H1 (cell line): ENCODE results near the gene UPP1. TPM values are rescaled to one million over a fixed set of nuclear protein-coding genes. Genes with fewer than 3 reads are reported as not detected.
A peak's percentile ranks its signal among the peaks of the same experiment; 100 is the strongest.

Experiments used
- CTCF ChIA-PET: fragments of 300-600 bp; sonication (Branson Sonifier 250); formaldehyde crosslinking; loops from one replicate; lab custom pipeline; 2021; ENCODE audit not compliant: partially characterized antibody; lab: Charles Lee
- POLR2A ChIA-PET: fragments of 300-600 bp; sonication (Branson Sonifier 250); formaldehyde crosslinking; loops from one replicate; lab custom pipeline; 2021; ENCODE audit warnings: inconsistent platforms; ENCODE audit not compliant: partially characterized antibody; lab: Charles Lee
- DNase-seq, 2 experiments: peaks; one replicate each; pipeline versions ENCODE4 v3.0.0 to v3.0.0-alpha.2; 2010 to 2022; ENCODE audit warnings: low spot score in 2 of 2, low read depth in 1 of 2, mixed read lengths in 1 of 2
- FAIRE-seq: peaks from 2 replicates; lab custom pipeline; 2011; peaks lifted over from hg19 to GRCh38; lab: Jason Lieb, UNC
- H2AFZ ChIP-seq: 2 replicates; pipeline ENCODE4 v1.8.1; 2012; ENCODE audit warnings: low read length, inconsistent platforms
- H2AK5ac ChIP-seq: 2 replicates; pipeline ENCODE4 v1.6.1; 2013; ENCODE audit warnings: low read depth, low read length
- H2BK120ac ChIP-seq: replicated peaks from 2 replicates; pipeline ENCODE3; 2013; ENCODE audit warnings: low read depth, low read length, inconsistent platforms
- H2BK12ac ChIP-seq: 2 replicates; pipeline ENCODE4 v1.6.1; 2013; ENCODE audit warnings: low read depth, low read length
- H2BK15ac ChIP-seq: 2 replicates; pipeline ENCODE4 v1.6.1; 2013; ENCODE audit warnings: low read length
- H2BK20ac ChIP-seq: 2 replicates; pipeline ENCODE4 v1.6.1; 2013; ENCODE audit warnings: low read length
- H2BK5ac ChIP-seq: 2 replicates; pipeline ENCODE4 v1.6.1; 2013; ENCODE audit warnings: low read depth, low read length
- H3K14ac ChIP-seq: 2 replicates; pipeline ENCODE4 v1.6.1; 2013; ENCODE audit warnings: inconsistent platforms; ENCODE audit not compliant: insufficient read length
- H3K18ac ChIP-seq: 2 replicates; pipeline ENCODE4 v1.6.1; 2013; ENCODE audit warnings: low read length; ENCODE audit errors: extremely low read depth
- H3K23ac ChIP-seq: 2 replicates; pipeline ENCODE4 v1.6.1; 2013; ENCODE audit warnings: inconsistent platforms; ENCODE audit not compliant: insufficient read length
- H3K23me2 ChIP-seq: 2 replicates; pipeline ENCODE4 v1.6.1; 2013; ENCODE audit warnings: low read depth, low read length
- H3K27ac ChIP-seq: 2 replicates; pipeline ENCODE4 v1.6.1; 2011; ENCODE audit warnings: low read depth, low read length, inconsistent platforms
- H3K27me3 ChIP-seq, 4 experiments: replicated peaks in 1 of 4; 1 replicate in 1 of 4; 2 replicates in 3 of 4; pipeline versions ENCODE4 v1.6.1 to v1.8.1; 2011 to 2013; ENCODE audit warnings: low read length in 3 of 4, mild to moderate bottlenecking in 3 of 4, inconsistent platforms in 2 of 4, mixed read lengths in 2 of 4, moderate library complexity in 1 of 4; ENCODE audit not compliant: control insufficient read depth in 3 of 4, insufficient read depth in 3 of 4; ENCODE audit errors: extremely low read depth in 1 of 4
- H3K36me3 ChIP-seq, 4 experiments: 2 replicates each; pipeline versions ENCODE4 v1.6.1 to v1.8.1; 2011 to 2013; ENCODE audit warnings: mild to moderate bottlenecking in 4 of 4, low read length in 3 of 4, moderate library complexity in 2 of 4, control low read depth in 1 of 4, inconsistent platforms in 1 of 4; ENCODE audit not compliant: insufficient read depth in 4 of 4, control insufficient read depth in 2 of 4
- H3K4ac ChIP-seq: replicated peaks from 2 replicates; pipeline ENCODE3; 2013; ENCODE audit warnings: low read length, low read depth, mixed read lengths, inconsistent platforms; ENCODE audit not compliant: insufficient read length
- H3K4me1 ChIP-seq, 4 experiments: replicated peaks in 1 of 4; 1 replicate in 1 of 4; 2 replicates in 3 of 4; pipeline versions ENCODE4 v1.6.1 to v1.8.1; 2011 to 2013; ENCODE audit warnings: low read length in 3 of 4, inconsistent platforms in 2 of 4, mixed read lengths in 1 of 4; ENCODE audit not compliant: insufficient read depth in 4 of 4, control insufficient read depth in 3 of 4
- H3K4me2 ChIP-seq, 2 experiments: 2 replicates each; pipeline versions ENCODE4 v1.6.1 to v1.8.1; 2011 to 2013; ENCODE audit warnings: low read depth in 2 of 2, low read length in 2 of 2, control low read depth in 1 of 2, inconsistent platforms in 1 of 2, mild to moderate bottlenecking in 1 of 2; ENCODE audit not compliant: insufficient read depth in 1 of 2
- H3K4me3 ChIP-seq, 4 experiments: fragments of 200-600, 300-600 bp in 1 of 4; sonication (generic), shearing (Covaris generic), sonication (Bioruptor Twin) in 1 of 4; 2 replicates each; pipeline versions ENCODE4 v1.5.1 to v1.8.1; 2011 to 2016; ENCODE audit warnings: low read length in 4 of 4, low read depth in 3 of 4, control low read depth in 2 of 4, inconsistent platforms in 2 of 4, mild to moderate bottlenecking in 2 of 4, mixed read lengths in 1 of 4, moderate library complexity in 1 of 4; ENCODE audit not compliant: insufficient read depth in 2 of 4; ENCODE audit errors: extremely low read depth in 1 of 4
- H3K56ac ChIP-seq: replicated peaks from 2 replicates; pipeline ENCODE3; 2013; ENCODE audit warnings: low read depth, mild to moderate bottlenecking, mixed read lengths, low read length, inconsistent platforms; ENCODE audit not compliant: insufficient read length
- H3K79me1 ChIP-seq: 2 replicates; pipeline ENCODE4 v1.6.1; 2013; ENCODE audit warnings: low read depth, low read length, control low read depth
- H3K79me2 ChIP-seq, 2 experiments: 2 replicates each; pipeline versions ENCODE4 v1.6.1 to v1.8.1; 2012 to 2013; ENCODE audit warnings: low read length in 2 of 2, mild to moderate bottlenecking in 2 of 2, inconsistent platforms in 1 of 2; ENCODE audit not compliant: insufficient read depth in 2 of 2, control insufficient read depth in 1 of 2
- H3K9ac ChIP-seq, 4 experiments: replicated peaks in 1 of 4; 1 replicate in 1 of 4; 2 replicates in 3 of 4; pipeline versions ENCODE4 v1.6.1 to v1.8.1; 2011 to 2013; ENCODE audit warnings: low read depth in 3 of 4, low read length in 3 of 4, control low read depth in 2 of 4, mild to moderate bottlenecking in 2 of 4, moderate library complexity in 2 of 4, inconsistent platforms in 1 of 4; ENCODE audit errors: extremely low read depth in 1 of 4
- H3K9me3 ChIP-seq, 2 experiments: 2 replicates each; pipeline versions ENCODE4 v1.6.1 to v1.8.1; 2012 to 2013; ENCODE audit warnings: mild to moderate bottlenecking in 2 of 2, moderate library complexity in 2 of 2, control low read depth in 1 of 2, inconsistent platforms in 1 of 2, low read depth in 1 of 2, low read length in 1 of 2, mixed read lengths in 1 of 2; ENCODE audit not compliant: insufficient read depth in 2 of 2
- H4K20me1 ChIP-seq, 2 experiments: replicated peaks in 1 of 2; 2 replicates each; pipeline versions ENCODE3 to v1.8.1; 2011 to 2013; ENCODE audit warnings: inconsistent platforms in 2 of 2, low read length in 2 of 2, mild to moderate bottlenecking in 1 of 2; ENCODE audit not compliant: insufficient read depth in 2 of 2, control insufficient read depth in 1 of 2
- H4K5ac ChIP-seq: 2 replicates; pipeline ENCODE4 v1.6.1; 2013; ENCODE audit warnings: low read length, low read depth, mixed read lengths, inconsistent platforms; ENCODE audit not compliant: insufficient read length
- H4K8ac ChIP-seq: 2 replicates; pipeline ENCODE4 v1.8.0; 2013; ENCODE audit warnings: mild to moderate bottlenecking, moderate library complexity, low read length, inconsistent platforms; ENCODE audit not compliant: insufficient read depth; ENCODE audit errors: extremely low read depth
- H4K91ac ChIP-seq: replicated peaks from 2 replicates; pipeline ENCODE3; 2013; ENCODE audit warnings: low read length, mixed read lengths, inconsistent platforms; ENCODE audit not compliant: insufficient read length
- POLR2A ChIP-seq, 2 experiments: IDR thresholded peaks; 1 replicate in 1 of 2; 2 replicates in 1 of 2; pipeline ENCODE4 v1.6.1; 2011; ENCODE audit warnings: low read depth in 2 of 2, low read length in 2 of 2, mild to moderate bottlenecking in 2 of 2; ENCODE audit errors: control extremely low read depth in 1 of 2
- TBP ChIP-seq: IDR thresholded peaks from 2 replicates; pipeline ENCODE4 v1.6.1; 2011; ENCODE audit warnings: low read depth, low read length, improper control_type of control experiment
- WGBS, 2 experiments: shearing (Covaris generic) in 1 of 2; methylation state at CpG; one replicate each; pipeline versions ENCODE4 v1.1.6 to v1.1.7; 2013 to 2015; ENCODE audit warnings: low lambda C conversion rate in 2 of 2, mixed read lengths in 2 of 2, inconsistent platforms in 1 of 2, low coverage in 1 of 2, missing lambda C conversion rate in 1 of 2; ENCODE audit not compliant: insufficient replicate concordance in 2 of 2, insufficient coverage in 1 of 2, insufficient read length in 1 of 2; ENCODE audit errors: extremely low coverage in 1 of 2, missing lambda C conversion rate in 1 of 2; 5-methylcytosine and 5-hydroxymethylcytosine counted together
- polyA plus RNA-seq, 7 experiments: library from polyadenylated mRNA; depleted of rRNA in 3 of 7; stranded (reverse) in 5 of 7; unstranded in 2 of 7; fragments of >200 nt in 5 of 7; fragments of 200-250 nt in 2 of 7; gene quantifications; 1 replicate in 5 of 7; 2 replicates in 1 of 7; 4 replicates in 1 of 7; pipeline versions ENCODE4 v1.2.1 to v1.2.3, GENCODE V29; 2011 to 2013; ENCODE audit warnings: missing spikeins in 2 of 7, mixed read lengths in 2 of 7
- total RNA-seq: library from RNA; stranded (reverse); fragmentation: NEBNext Ultra II Directional; extraction: Animal tissue kit (Norgen Biotek cat#: 25700); gene quantifications from 2 replicates; pipeline ENCODE4 v1.2.1, GENCODE V29; 2021

UPP1 gene
- total and polyA plus RNA-seq, 2 of the 8 experiments (the other 6 are each of a cell fraction or from before 2014, with no cell fraction given), result 40.7 to 46.2 TPM

DNA sequence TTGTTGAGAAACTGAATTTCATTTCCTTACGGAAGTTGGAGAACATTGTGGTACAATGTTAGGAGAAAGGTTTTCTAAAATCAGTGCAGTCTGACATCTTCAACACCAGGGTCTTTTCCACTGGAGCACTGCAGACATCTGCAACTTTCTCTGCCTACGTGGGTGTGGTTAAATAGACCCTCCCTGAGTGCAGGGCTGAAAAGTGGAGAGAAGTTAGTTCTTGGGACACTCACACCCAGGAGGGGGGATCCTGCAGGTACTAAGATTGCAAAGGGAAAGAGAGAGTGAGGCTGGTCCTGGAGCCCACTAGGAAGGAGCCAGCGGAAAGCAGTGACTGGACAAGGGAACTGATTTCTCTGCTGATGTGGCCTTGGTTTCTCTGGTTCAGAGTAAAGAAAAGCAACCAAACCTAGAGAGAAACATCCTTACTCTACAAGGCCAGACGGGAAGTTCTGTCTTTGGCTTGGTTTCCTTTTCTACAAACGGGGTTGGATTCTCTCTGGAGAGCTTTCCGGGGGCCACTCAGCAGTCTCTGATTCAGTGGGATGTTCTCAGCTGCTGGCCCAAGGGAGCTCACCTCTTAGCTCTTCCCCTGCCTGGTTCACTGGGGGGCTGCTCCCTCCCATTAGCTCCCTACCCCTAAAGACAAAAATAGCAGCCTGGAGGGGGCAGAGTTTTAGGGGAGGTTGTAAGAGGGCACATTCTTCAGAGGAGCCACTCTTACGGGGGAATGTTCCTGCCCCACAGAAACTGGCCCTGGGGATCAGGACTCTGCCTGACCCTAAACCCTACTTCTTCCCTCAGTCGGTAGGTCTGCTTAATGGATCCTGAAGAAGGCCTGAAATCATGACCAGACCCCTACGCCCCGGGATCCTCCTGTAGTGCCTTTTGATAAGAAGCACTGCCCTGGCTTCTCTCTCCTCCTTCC is 2.7 kb downstream of the UPP1 start:
- Histone ChIP-seq H2AFZ (no peak overlapping the region), H3K79me1 (peaks cover 2% of the 10 kb centered on the region; the same call in 1 of the 2 replicates), H3K27ac (no peak overlapping the region), H3K4me3 (peak overlapping the region in 2 of 4 experiments; percentile 4 to 85; a peak in 2 of 8 replicates), H2BK15ac (0 out of 2 replicates have a peak overlapping the region, but pooled peaks have one; percentile 67), H2BK5ac (no peak overlapping the region), H3K4me1 (peaks cover 3 to 9% (median 7%) of the 10 kb centered on the region in 4 experiments), H3K36me3 (peaks cover 9 to 51% (median 22%) of the 10 kb centered on the region in 4 experiments; a peak in 7 of 8 replicates), H3K23me2 (peaks cover 7% of the 10 kb centered on the region; the same call in 1 of the 2 replicates), H3K18ac (no peak overlapping the region), H3K9ac (no peak overlapping the region), H3K14ac (no peak overlapping the region), H4K5ac (no peak overlapping the region), H2BK12ac (no peak overlapping the region), H3K4ac (no peak overlapping the region), H2AK5ac (no peak overlapping the region), H3K9me3 (no peaks in the 10 kb centered on the region), H3K79me2 (peaks cover 0 to 6% of the 10 kb centered on the region in 2 experiments; a peak in 1 of 4 replicates), H4K91ac (no peak overlapping the region), H3K4me2 (peak overlapping the region in 1 of 2 experiments; percentile 92; a peak in 2 of 4 replicates), H2BK120ac (no peak overlapping the region), H3K27me3 (no peaks in the 10 kb centered on the region), H4K20me1 (no peaks in the 10 kb centered on the region), H2BK20ac (no peak overlapping the region), H3K56ac (no peak overlapping the region), H3K23ac (no peak overlapping the region), H4K8ac (no peak overlapping the region)
- WGBS, 2 experiments, result 83% methylated on average over 10 of the region's 10 CpGs; no CpG with 5 or more reads in 1 of the 2 experiments
- POLR2A ChIA-PET, result interaction anchor here (0.7 to 4.6 kb wide), 6 partner anchors 9 to 109 kb away, joined by 3 to 26 read pairs (median 6); no protein-coding TSS in a partner anchor
- DNase-seq (peak in 1 of 2 experiments; percentile 37), FAIRE-seq (no peak)
- TF ChIP-seq TBP, result no peak
- TF ChIP-seq POLR2A (IDR thresholded peaks at IDR 0.05; ENCODE audit: control extremely low read depth in 1 of 2, low read depth in 2 of 2, low read length in 2 of 2), result peak in 1 of 2 experiments; percentile 32; a peak in 1 of 3 replicates
- CTCF ChIA-PET, result interaction anchor here (0.9 to 5.7 kb wide), 6 partner anchors 11 to 147 kb away, joined by 3 to 34 read pairs (median 6); no protein-coding TSS in a partner anchor
